Prostate gland (tissue), 2 donors: ENCODE data around the gene ASIC4.

ENCODE experiments used
- CTCF ChIP-seq, 4 experiments: fragments of 200-600 bp in 2 of 4; fragments of 450-650 bp in 2 of 4; sonication (generic) in 2 of 4; IDR thresholded peaks; 1 replicate in 3 of 4; 2 replicates in 1 of 4; pipeline ENCODE4 v1.5.1; 2016 to 2019; ENCODE audit warnings: antibody characterized with exemption in 4 of 4, mild to moderate bottlenecking in 2 of 4, moderate library complexity in 2 of 4
- POLR2AphosphoS5 ChIP-seq: sonication (generic); formaldehyde crosslinking; IDR thresholded peaks from one replicate; pipeline ENCODE4 v1.6.1; 2017; ENCODE audit warnings: antibody characterized with exemption

DNA sequence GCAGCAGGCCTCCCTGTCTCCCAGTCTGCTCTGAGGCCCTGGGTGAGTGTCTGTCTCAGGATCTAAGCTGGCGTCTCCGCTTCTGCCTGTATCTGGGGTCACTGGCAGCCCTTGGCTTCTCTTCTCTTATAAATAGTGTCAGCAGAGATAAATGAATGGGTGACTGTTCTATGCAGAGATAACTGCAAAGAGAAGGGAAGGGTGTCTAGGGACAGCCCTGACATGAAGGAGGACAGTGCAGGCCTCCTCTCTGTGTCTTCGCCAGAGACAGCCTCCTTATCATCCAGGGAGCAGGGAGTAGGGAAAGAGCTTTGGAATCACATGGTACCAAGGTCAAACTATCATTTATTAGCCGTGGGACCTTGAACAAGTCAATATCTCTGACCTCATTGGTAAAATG lies 43.9 kb upstream of the ASIC4 start:
- no peak for TF ChIP-seq POLR2AphosphoS5
- no peak for TF ChIP-seq CTCF (IDR thresholded peaks at IDR 0.05)
